HFFc6 (cell line): ENCODE data around the gene CMTM8. TPM values are rescaled to one million over a fixed set of nuclear protein-coding genes. Genes with fewer than 3 reads are reported as not detected.
A peak's percentile ranks its signal among the peaks of the same experiment; 100 is the strongest.

Experiments
- DNase-seq: peaks from one replicate; pipeline ENCODE4 v3.0.0-alpha.2; 2018
- H3K27ac Mint-ChIP-seq: 2 replicates; pipeline ENCODE4 v1.8.0; 2020; ENCODE audit warnings: mild to moderate bottlenecking, mixed read lengths
- H3K27me3 Mint-ChIP-seq: 2 replicates; pipeline ENCODE4 v1.8.0; 2021; ENCODE audit warnings: mild to moderate bottlenecking, moderate library complexity, mixed read lengths; ENCODE audit not compliant: insufficient read depth
- H3K36me3 Mint-ChIP-seq: 2 replicates; pipeline ENCODE4 v1.8.0; 2021; ENCODE audit warnings: low read depth, mixed read lengths
- H3K4me1 Mint-ChIP-seq: 2 replicates; pipeline ENCODE4 v1.8.0; 2020; ENCODE audit warnings: low read depth, mixed read lengths
- H3K4me3 Mint-ChIP-seq: 2 replicates; pipeline ENCODE4 v1.8.0; 2020; ENCODE audit warnings: mild to moderate bottlenecking, moderate library complexity, mixed read lengths
- H3K9me3 Mint-ChIP-seq: 2 replicates; pipeline ENCODE4 v1.8.0; 2020; ENCODE audit warnings: mild to moderate bottlenecking, mixed read lengths
- CTCF ChIP-seq: fragments of 200-600 bp; sonication (generic); IDR thresholded peaks from 2 replicates; pipeline ENCODE4 v1.5.0; 2021; ENCODE audit warnings: antibody characterized with exemption, mild to moderate bottlenecking
- total RNA-seq, 6 experiments: library from RNA; stranded (reverse); fragmentation: NEBNext Ultra II Directional; extraction: Animal tissue kit (Norgen Biotek cat#: 25700); gene quantifications; 2 replicates in 1 of 6; 3 replicates in 5 of 6; pipeline ENCODE4 v1.2.3, GENCODE V29; 2021

The CMTM8 gene
- total RNA-seq, 6 experiments from 2014 or later: not detected

GRCh38 chr3:32325927-32326326 is 87.4 kb downstream of the CMTM8 start:
- Mint-ChIP-seq H3K27me3 (peaks cover 26% of the 10 kb centered on the region), H3K4me1 (no peaks in the 10 kb centered on the region), H3K4me3 (no peak overlapping the region), H3K36me3 (no peaks in the 10 kb centered on the region), H3K27ac (no peak overlapping the region), H3K9me3 (no peaks in the 10 kb centered on the region)
- DNase-seq: no peak
- no peak for TF ChIP-seq CTCF

GRCh38 chr3:32326795-32327194 is 88.3 kb downstream of the CMTM8 start:
- Mint-ChIP-seq H3K36me3 (no peaks in the 10 kb centered on the region), H3K4me1 (no peaks in the 10 kb centered on the region), H3K4me3 (no peak overlapping the region), H3K9me3 (no peaks in the 10 kb centered on the region), H3K27me3 (peaks cover 25% of the 10 kb centered on the region), H3K27ac (no peak overlapping the region)
- TF ChIP-seq CTCF: no peak
- DNase-seq: no peak

GRCh38 chr3:32334675-32335074 is 96.2 kb downstream of the CMTM8 start:
- Mint-ChIP-seq H3K4me3 (peak overlapping the region; percentile 68; the same call in 1 of the 2 replicates), H3K4me1 (no peaks in the 10 kb centered on the region), H3K27ac (no peak overlapping the region), H3K9me3 (no peaks in the 10 kb centered on the region), H3K27me3 (peaks cover 18% of the 10 kb centered on the region), H3K36me3 (no peaks in the 10 kb centered on the region)
- TF ChIP-seq CTCF: peak; percentile 44
- DNase-seq: no peak

DNA sequence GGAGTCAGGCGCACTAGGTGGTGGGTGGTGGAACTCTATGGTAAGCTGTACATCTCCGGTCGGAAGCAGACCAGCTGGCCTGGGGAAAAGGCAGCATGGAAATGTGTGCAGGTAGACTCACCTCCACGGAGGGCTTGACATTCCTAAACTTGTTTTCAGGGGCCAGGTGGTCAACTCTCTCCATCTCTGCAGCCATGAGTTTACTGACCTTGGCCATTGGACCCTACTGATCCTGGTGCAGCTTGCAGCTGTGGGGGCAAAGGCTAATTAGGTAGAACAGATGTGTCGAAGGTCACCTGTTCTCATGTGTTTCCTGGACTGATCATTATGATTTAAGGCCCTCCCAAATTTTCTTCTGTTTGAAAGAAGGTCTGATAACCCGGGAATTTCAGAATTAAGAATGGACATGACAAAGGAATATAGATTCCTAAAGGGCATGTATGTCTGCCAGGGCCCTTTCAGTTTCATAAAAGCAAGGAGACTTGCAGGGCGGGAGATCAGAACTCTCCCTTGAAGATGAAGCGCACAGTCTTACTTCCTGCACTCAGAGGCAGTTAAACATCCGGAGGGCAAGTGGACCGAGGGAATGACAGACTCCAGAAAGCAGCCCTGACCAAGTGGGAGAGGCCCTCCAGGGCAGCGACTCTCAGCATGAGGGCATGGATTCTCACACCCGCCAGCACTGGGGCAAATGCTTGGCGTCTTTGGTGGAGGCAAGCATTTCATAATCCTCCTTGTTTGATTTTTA is 97.1 kb downstream of the CMTM8 start:
- peaks cover 18% of the 10 kb centered on the region for H3K27me3 Mint-ChIP-seq
- H3K4me1 Mint-ChIP-seq: no peaks in the 10 kb centered on the region
- no peak for TF ChIP-seq CTCF
- H3K27ac Mint-ChIP-seq: no peak overlapping the region
- no peaks in the 10 kb centered on the region for H3K9me3 Mint-ChIP-seq
- H3K36me3 Mint-ChIP-seq: no peaks in the 10 kb centered on the region
- no peak overlapping the region for H3K4me3 Mint-ChIP-seq
- no peak for DNase-seq

DNA sequence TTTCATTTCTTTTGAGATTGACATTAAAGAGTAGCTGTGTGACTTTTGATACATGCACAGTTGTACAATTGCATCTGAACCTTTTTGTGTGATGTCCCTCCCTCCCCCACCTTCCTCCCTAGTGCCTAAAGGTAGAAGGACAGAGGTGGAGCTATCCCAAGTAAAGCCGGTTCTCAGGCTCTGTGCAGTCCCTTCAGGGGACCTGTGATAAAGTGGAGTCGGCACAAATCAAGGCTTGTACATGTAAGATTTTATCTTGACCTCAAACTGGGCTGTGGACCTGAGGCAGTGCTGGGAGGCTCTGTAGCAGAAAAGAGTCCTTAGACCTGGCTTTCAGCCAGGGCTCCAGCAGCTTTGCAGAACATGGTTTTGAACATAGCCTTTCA is 97.6 kb downstream of the CMTM8 start:
- Mint-ChIP-seq H3K27me3 (peaks cover 18% of the 10 kb centered on the region), H3K9me3 (no peaks in the 10 kb centered on the region), H3K36me3 (no peaks in the 10 kb centered on the region), H3K27ac (no peak overlapping the region), H3K4me1 (no peaks in the 10 kb centered on the region), H3K4me3 (no peak overlapping the region)
- TF ChIP-seq CTCF: no peak
- DNase-seq: no peak
